Neural cell (in vitro differentiated cells): ENCODE measurements around the gene KRT3. TPM values are rescaled to one million over a fixed set of nuclear protein-coding genes. Genes with fewer than 3 reads are reported as not detected.

Experiments used
- H2AFZ ChIP-seq: fragments of 200-600, 300-800 bp; sonication (generic), shearing (Covaris generic); 2 replicates; pipeline ENCODE4 v1.6.0; 2014; ENCODE audit warnings: low read depth, mild to moderate bottlenecking, antibody characterized with exemption, low read length, moderate library complexity
- H3F3A ChIP-seq: fragments of 200-600 bp; shearing (Covaris generic); 2 replicates; pipeline ENCODE4 v1.6.1; 2016; ENCODE audit warnings: mild to moderate bottlenecking, moderate library complexity, mixed read lengths, antibody characterized with exemption, low read length; ENCODE audit not compliant: insufficient read depth, poor library complexity, severe bottlenecking
- H3K27ac ChIP-seq: fragments of 200-600, 300-800 bp; sonication (generic), shearing (Covaris generic); 2 replicates; pipeline ENCODE4 v1.5.1; 2014; ENCODE audit warnings: mild to moderate bottlenecking, low read length, moderate library complexity
- H3K27me3 ChIP-seq: fragments of 300-800, 200-600 bp; sonication (generic), shearing (Covaris generic); 2 replicates; pipeline ENCODE4 v1.6.0; 2014; ENCODE audit warnings: mild to moderate bottlenecking, low read depth, low read length, moderate library complexity; ENCODE audit not compliant: insufficient read depth
- H3K36me3 ChIP-seq: fragments of 300-800, 200-600 bp; sonication (generic), shearing (Covaris generic); 2 replicates; pipeline ENCODE4 v1.5.1; 2014; ENCODE audit warnings: mild to moderate bottlenecking, antibody characterized with exemption, low read length, moderate library complexity; ENCODE audit not compliant: insufficient read depth
- H3K4me2 ChIP-seq: fragments of 300-800, 200-600 bp; sonication (generic), shearing (Covaris generic); 2 replicates; pipeline ENCODE4 v1.6.0; 2014; ENCODE audit warnings: mild to moderate bottlenecking, low read length
- H3K4me3 ChIP-seq: fragments of 300-800, 200-600 bp; sonication (generic), shearing (Covaris generic); 2 replicates; pipeline ENCODE4 v1.5.1; 2014; ENCODE audit warnings: mild to moderate bottlenecking, low read length, moderate library complexity
- H3K79me2 ChIP-seq: fragments of 200-600 bp; shearing (Covaris generic); replicated peaks from 2 replicates; pipeline ENCODE4 v1.6.0; 2014; ENCODE audit warnings: mild to moderate bottlenecking, low read length, moderate library complexity; ENCODE audit not compliant: insufficient read depth
- H3K9ac ChIP-seq: fragments of 300-800, 200-600 bp; sonication (generic), shearing (Covaris generic); 2 replicates; pipeline ENCODE4 v1.6.1; 2016; ENCODE audit warnings: mild to moderate bottlenecking, low read length, mixed read lengths
- H3K9me2 ChIP-seq: fragments of 200-600 bp; shearing (Covaris generic); 2 replicates; pipeline ENCODE4 v1.6.1; 2016; ENCODE audit warnings: mild to moderate bottlenecking, low read length, mixed read lengths; ENCODE audit not compliant: insufficient read depth
- H3K9me3 ChIP-seq: fragments of 200-600, 300-800 bp; sonication (generic), shearing (Covaris generic); 2 replicates; pipeline ENCODE4 v1.6.1; 2016; ENCODE audit warnings: mild to moderate bottlenecking, mixed run types, low read length, moderate library complexity, mixed read lengths
- H4K20me1 ChIP-seq: fragments of 200-600 bp; shearing (Covaris generic); 2 replicates; pipeline ENCODE4 v1.6.1; 2016; ENCODE audit warnings: mild to moderate bottlenecking, mixed run types; ENCODE audit not compliant: insufficient read depth
- CTCF ChIP-seq: fragments of 450-650 bp; IDR thresholded peaks from 2 replicates; pipeline ENCODE4 v1.5.1; 2014; ENCODE audit warnings: antibody characterized with exemption, mild to moderate bottlenecking, moderate library complexity; ENCODE audit not compliant: poor library complexity, severe bottlenecking
- EP300 ChIP-seq: fragments of 450-650 bp; conservative IDR thresholded peaks from 2 replicates; pipeline ENCODE4 v1.6.1; 2014; ENCODE audit warnings: antibody characterized with exemption, mild to moderate bottlenecking, moderate library complexity; ENCODE audit not compliant: poor library complexity, severe bottlenecking
- EZH2 ChIP-seq: fragments of 200-600, 300-800 bp; shearing (Covaris generic), sonication (generic); IDR thresholded peaks from 2 replicates; pipeline ENCODE4 v1.6.1; 2014; ENCODE audit warnings: antibody characterized with exemption, low read length, borderline replicate concordance, mild to moderate bottlenecking; ENCODE audit not compliant: insufficient read depth, poor library complexity, severe bottlenecking
- MXI1 ChIP-seq: fragments of 450-650 bp; conservative IDR thresholded peaks from 2 replicates; pipeline ENCODE4 v1.6.1; 2014; ENCODE audit warnings: antibody characterized with exemption, mild to moderate bottlenecking; ENCODE audit not compliant: poor library complexity, severe bottlenecking
- POLR2AphosphoS5 ChIP-seq: IDR thresholded peaks from 2 replicates; pipeline ENCODE4 v1.6.1; 2012
- RAD21 ChIP-seq: fragments of 450-650 bp; conservative IDR thresholded peaks from 2 replicates; pipeline ENCODE4 v1.6.1; 2014; ENCODE audit warnings: antibody characterized with exemption, mild to moderate bottlenecking, moderate library complexity
- REST ChIP-seq: IDR thresholded peaks from 2 replicates; pipeline ENCODE4 v1.6.1; 2012; ENCODE audit warnings: borderline replicate concordance
- SMC3 ChIP-seq: fragments of 450-650 bp; conservative IDR thresholded peaks from 2 replicates; pipeline ENCODE4 v1.6.1; 2014; ENCODE audit warnings: antibody characterized with exemption, mild to moderate bottlenecking, moderate library complexity; ENCODE audit not compliant: poor library complexity
- TAF1 ChIP-seq: IDR thresholded peaks from 2 replicates; pipeline ENCODE4 v1.6.1; 2012; ENCODE audit warnings: low read depth
- polyA plus RNA-seq: library from polyadenylated mRNA; depleted of rRNA; stranded (reverse); fragments of >200 nt; gene quantifications from 2 replicates; pipeline ENCODE4 v1.2.3, GENCODE V29; 2014

KRT3 gene
- polyA plus RNA-seq, 1 donor from 2014 or later, result not detected

- Histone ChIP-seq H3K9ac (no peak overlapping the region), H3F3A (no peaks in the 10 kb centered on the region), H3K4me3 (no peak overlapping the region), H3K27me3 (no peaks in the 10 kb centered on the region), H3K79me2 (no peaks in the 10 kb centered on the region), H3K36me3 (no peaks in the 10 kb centered on the region), H3K27ac (no peak overlapping the region), H2AFZ (no peak overlapping the region), H3K4me2 (no peak overlapping the region), H4K20me1 (no peaks in the 10 kb centered on the region), H3K9me3 (no peaks in the 10 kb centered on the region), H3K9me2 (no peaks in the 10 kb centered on the region)
- TF ChIP-seq REST, result no peak
- TF ChIP-seq RAD21, result no peak
- no peak for TF ChIP-seq CTCF
- TF ChIP-seq EP300, result no peak
- no peak for TF ChIP-seq EZH2
- TF ChIP-seq TAF1, result no peak
- TF ChIP-seq POLR2AphosphoS5, result no peak
- TF ChIP-seq MXI1, result no peak
- no peak for TF ChIP-seq SMC3
Measured at GRCh38 chr12:52824741-52825410, 29.0 kb upstream of the KRT3 start.

- H4K20me1 ChIP-seq, result no peaks in the 10 kb centered on the region
- H3K9me3 ChIP-seq, result no peaks in the 10 kb centered on the region
- no peaks in the 10 kb centered on the region for H3K27me3 ChIP-seq
- no peak for TF ChIP-seq POLR2AphosphoS5
- no peak for TF ChIP-seq REST
- TF ChIP-seq EP300, result no peak
- TF ChIP-seq RAD21, result no peak
- no peak for TF ChIP-seq TAF1
- no peak for TF ChIP-seq CTCF
- TF ChIP-seq SMC3, result no peak
- no peak for TF ChIP-seq MXI1
- TF ChIP-seq EZH2, result no peak
- no peak overlapping the region for H2AFZ ChIP-seq
- no peak overlapping the region for H3K9ac ChIP-seq
- no peak overlapping the region for H3K27ac ChIP-seq
- H3K4me2 ChIP-seq, result no peak overlapping the region
- H3K36me3 ChIP-seq, result no peaks in the 10 kb centered on the region
- no peaks in the 10 kb centered on the region for H3K79me2 ChIP-seq
- no peak overlapping the region for H3K4me3 ChIP-seq
- no peaks in the 10 kb centered on the region for H3F3A ChIP-seq
- H3K9me2 ChIP-seq, result no peaks in the 10 kb centered on the region
Measured at GRCh38 chr12:52823761-52824450, 28.0 kb upstream of the KRT3 start.
